ENCODE results near the gene LHX1.
A peak's percentile ranks its signal among the peaks of the same experiment; 100 is the strongest.

DNA sequence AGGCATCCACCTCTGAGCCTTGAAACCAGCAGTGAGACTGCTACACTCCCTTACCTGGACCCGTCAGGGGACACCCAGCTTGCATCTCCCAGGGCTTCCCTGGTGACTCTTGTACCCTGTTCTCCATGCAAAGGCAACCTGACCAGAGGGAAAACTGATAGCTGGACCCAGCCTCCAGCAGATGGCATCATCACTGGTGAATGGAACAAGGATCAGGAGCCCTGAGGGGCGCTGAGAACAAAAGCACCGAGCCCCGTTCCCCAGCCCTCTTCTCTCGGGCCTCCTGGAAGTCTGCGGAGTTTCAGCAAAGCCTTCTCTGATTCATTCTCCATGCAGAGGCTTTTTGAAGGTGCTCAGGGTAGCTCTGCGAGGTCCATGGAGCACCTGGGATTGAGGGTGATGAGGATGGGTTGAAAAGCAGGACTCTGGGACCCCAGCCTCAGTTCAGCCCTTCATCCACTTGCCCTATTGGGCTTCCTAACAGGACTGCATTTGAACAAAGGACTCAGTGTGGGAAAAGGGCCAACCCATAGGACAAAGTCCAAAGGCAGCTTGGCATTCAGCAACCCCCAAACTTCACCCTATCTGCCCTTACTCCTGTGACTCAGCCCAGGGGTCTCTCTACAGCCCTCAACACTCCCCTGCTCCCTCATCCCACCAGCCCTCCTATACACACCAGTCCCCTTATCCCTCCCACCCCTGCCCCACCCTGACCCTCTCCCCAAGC, 45.0 kb upstream of the LHX1 start:
- TF ChIP-seq CTCF (IDR thresholded peaks at IDR 0.05 in 2 of 3, conservative IDR thresholded peaks at IDR 0.05 in 1 of 3; ENCODE audit: control insufficient read depth in 2 of 3, extremely low read depth in 1 of 3, insufficient read depth in 1 of 3, low read depth in 3 of 3, low read length in 3 of 3) (0 out of 6 replicates have a peak, but pooled peaks of 1 of the 3 experiments have one; percentile 9), SP1 (IDR thresholded peaks at IDR 0.05; ENCODE audit: low read depth, low read length) (no peak), RFX5 (IDR thresholded peaks at IDR 0.05; ENCODE audit: low read depth, low read length) (no peak), EZH2 (IDR thresholded peaks at IDR 0.05; ENCODE audit: borderline replicate concordance, control insufficient read depth, low read depth, low read length) (no peak), SUPT20H (IDR thresholded peaks at IDR 0.05; ENCODE audit: borderline replicate concordance, control insufficient read depth, low read depth, low read length) (no peak), KDM1A (IDR thresholded peaks at IDR 0.05; ENCODE audit: borderline replicate concordance) (no peak), HCFC1 (IDR thresholded peaks at IDR 0.05; ENCODE audit: low read length) (no peak), RBBP5 (conservative IDR thresholded peaks at IDR 0.05) (no peak), E2F4 (IDR thresholded peaks at IDR 0.05; ENCODE audit: low read depth, low read length) (no peak), TCF7 (IDR thresholded peaks at IDR 0.05; ENCODE audit: borderline replicate concordance) (no peak)
- TF ChIP-seq, protein P1, sequence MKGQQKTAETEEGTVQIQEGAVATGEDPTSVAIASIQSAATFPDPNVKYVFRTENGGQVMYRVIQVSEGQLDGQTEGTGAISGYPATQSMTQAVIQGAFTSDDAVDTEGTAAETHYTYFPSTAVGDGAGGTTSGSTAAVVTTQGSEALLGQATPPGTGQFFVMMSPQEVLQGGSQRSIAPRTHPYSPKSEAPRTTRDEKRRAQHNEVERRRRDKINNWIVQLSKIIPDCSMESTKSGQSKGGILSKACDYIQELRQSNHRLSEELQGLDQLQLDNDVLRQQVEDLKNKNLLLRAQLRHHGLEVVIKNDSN (IDR thresholded peaks at IDR 0.05; ENCODE audit: borderline replicate concordance, extremely low read length, insufficient read depth, low read depth, low read length), result no peak

Data from GM12878 (cell line).